Mammary epithelial cell (primary cell): ENCODE results near the gene ZNF425.

Source experiments
- EZH2 ChIP-seq: IDR thresholded peaks from 2 replicates; pipeline ENCODE4 v1.6.1; 2012; ENCODE audit warnings: low read length, inconsistent platforms, borderline replicate concordance
- TF ChIP-seq, protein P1 (sequence below), 2 donors: IDR thresholded peaks in 1 of 2; conservative IDR thresholded peaks in 1 of 2; 2 replicates each; pipeline ENCODE4 v1.5.1; 2011 to 2012; ENCODE audit warnings: inconsistent platforms in 2 of 2, low read length in 2 of 2, mild to moderate bottlenecking in 2 of 2, control low read depth in 1 of 2, low read depth in 1 of 2; ENCODE audit not compliant: insufficient read depth in 1 of 2; ENCODE audit errors: extremely low read depth in 1 of 2

DNA sequence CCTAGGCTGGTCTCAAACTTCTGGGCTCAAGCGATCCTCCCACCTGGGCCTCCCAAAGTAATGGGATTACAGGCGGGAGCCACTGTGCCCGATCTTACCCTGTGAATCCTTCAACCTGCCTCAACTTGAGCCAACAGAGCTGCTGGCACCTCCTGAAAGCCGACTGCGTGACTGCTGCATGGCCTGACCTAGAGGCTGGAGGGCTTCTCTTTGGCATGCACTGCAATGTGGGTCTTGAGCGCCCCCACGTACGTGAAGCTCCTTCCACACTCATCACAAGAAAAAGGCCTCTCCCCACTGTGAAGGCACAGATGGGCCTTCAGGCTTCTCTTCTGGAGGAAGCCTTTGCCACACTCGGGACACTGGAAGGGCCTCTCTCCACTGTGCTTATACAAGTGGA lies 22.7 kb downstream of the ZNF425 start:
- TF ChIP-seq, protein P1, sequence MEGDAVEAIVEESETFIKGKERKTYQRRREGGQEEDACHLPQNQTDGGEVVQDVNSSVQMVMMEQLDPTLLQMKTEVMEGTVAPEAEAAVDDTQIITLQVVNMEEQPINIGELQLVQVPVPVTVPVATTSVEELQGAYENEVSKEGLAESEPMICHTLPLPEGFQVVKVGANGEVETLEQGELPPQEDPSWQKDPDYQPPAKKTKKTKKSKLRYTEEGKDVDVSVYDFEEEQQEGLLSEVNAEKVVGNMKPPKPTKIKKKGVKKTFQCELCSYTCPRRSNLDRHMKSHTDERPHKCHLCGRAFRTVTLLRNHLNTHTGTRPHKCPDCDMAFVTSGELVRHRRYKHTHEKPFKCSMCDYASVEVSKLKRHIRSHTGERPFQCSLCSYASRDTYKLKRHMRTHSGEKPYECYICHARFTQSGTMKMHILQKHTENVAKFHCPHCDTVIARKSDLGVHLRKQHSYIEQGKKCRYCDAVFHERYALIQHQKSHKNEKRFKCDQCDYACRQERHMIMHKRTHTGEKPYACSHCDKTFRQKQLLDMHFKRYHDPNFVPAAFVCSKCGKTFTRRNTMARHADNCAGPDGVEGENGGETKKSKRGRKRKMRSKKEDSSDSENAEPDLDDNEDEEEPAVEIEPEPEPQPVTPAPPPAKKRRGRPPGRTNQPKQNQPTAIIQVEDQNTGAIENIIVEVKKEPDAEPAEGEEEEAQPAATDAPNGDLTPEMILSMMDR (conservative IDR thresholded peaks at IDR 0.05 in 1 of 2, IDR thresholded peaks at IDR 0.05 in 1 of 2; ENCODE audit: extremely low read depth in 1 of 2, insufficient read depth in 1 of 2, low read depth in 1 of 2, low read length in 2 of 2): no peak
- no peak for TF ChIP-seq EZH2
